Measurements from ENCODE around the gene VENTX.

Gene VENTX

GRCh38 chr10:133238466-133238804 lies 780 bp downstream of the VENTX start:
- DNase-seq: no peak

GRCh38 chr10:133239990-133240389 lies 2.3 kb downstream of the VENTX start:
- no peak for DNase-seq

- DNase-seq: no peak
These were observed 4.0 kb downstream of the VENTX start for GRCh38 chr10:133241501-133242205.

- no peak for DNase-seq
These were observed 5.1 kb downstream of the VENTX start for GRCh38 chr10:133242611-133243356.

GRCh38 chr10:133243593-133243992 lies 5.9 kb downstream of the VENTX start:
- no peak for DNase-seq

GRCh38 chr10:133245439-133246235 lies 8.0 kb downstream of the VENTX start:
- no peak for DNase-seq

- DNase-seq: no peak
These were observed 8.6 kb downstream of the VENTX start for GRCh38 chr10:133246236-133246626.

- DNase-seq: no peak
These were observed 10.2 kb downstream of the VENTX start for GRCh38 chr10:133247681-133248333.

GRCh38 chr10:133248334-133248715 lies 10.7 kb downstream of the VENTX start:
- DNase-seq: no peak

GRCh38 chr10:133249094-133249780 lies 11.6 kb downstream of the VENTX start:
- no peak for DNase-seq

- DNase-seq: no peak
These were observed 12.5 kb downstream of the VENTX start for GRCh38 chr10:133249975-133250754.

GRCh38 chr10:133251388-133252222 lies 13.9 kb downstream of the VENTX start:
- DNase-seq: no peak

- DNase-seq: no peak
These were observed 14.5 kb downstream of the VENTX start for GRCh38 chr10:133252223-133252552.

GRCh38 chr10:133253361-133253955 lies 15.8 kb downstream of the VENTX start:
- no peak for DNase-seq

- no peak for DNase-seq
These were observed 16.9 kb downstream of the VENTX start for GRCh38 chr10:133254421-133255120.

- DNase-seq: no peak
These were observed 17.7 kb downstream of the VENTX start for GRCh38 chr10:133255323-133255722.

GRCh38 chr10:133257489-133258065 lies 19.9 kb downstream of the VENTX start:
- no peak for DNase-seq

- no peak for DNase-seq
These were observed 20.6 kb downstream of the VENTX start for GRCh38 chr10:133258066-133258817.
